Measurements from ENCODE around the gene PDPK1.
"Not testable (repeated sequence)": the region's sequence is repeated elsewhere in the genome, so short reads cannot be mapped to it uniquely, and the experiment has no call there.

Gene PDPK1

DNA sequence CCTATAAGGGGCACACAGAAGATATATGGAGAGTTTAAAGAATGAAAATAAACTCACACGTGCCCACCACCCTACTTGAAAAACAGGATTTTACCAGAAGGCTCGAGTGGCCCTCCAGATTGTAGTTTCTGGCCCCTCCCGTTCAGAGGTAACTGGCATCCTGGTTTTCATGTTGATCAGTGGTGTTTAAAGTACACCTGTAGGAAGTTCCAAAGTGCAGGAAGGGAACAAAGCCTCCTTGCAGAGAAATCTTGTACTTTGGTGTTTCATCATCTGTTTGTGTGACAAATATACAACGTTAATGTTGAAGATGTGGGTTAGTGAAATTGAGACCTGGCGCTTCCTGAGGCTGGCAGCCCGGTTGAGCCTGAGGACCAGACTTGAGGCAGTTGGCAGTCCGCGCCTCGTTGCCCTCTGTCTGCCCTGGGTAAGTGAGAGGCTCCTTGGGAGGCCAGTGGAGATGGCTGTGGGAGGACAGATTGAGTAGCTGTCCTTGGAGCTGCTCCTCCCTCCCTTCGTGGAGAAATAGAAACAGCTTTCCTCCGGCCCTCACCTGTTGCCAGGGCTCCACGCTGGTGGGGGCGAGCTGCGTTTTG lies 12.6 kb downstream of the PDPK1 start:
- DNase-seq: not testable (repeated sequence)

- not testable (repeated sequence) for DNase-seq
Observed at GRCh38 chr16:2551420-2551889, 13.6 kb downstream of the PDPK1 start.

- not testable (repeated sequence) for DNase-seq
Observed at GRCh38 chr16:2554709-2555425, 17.0 kb downstream of the PDPK1 start.

DNA sequence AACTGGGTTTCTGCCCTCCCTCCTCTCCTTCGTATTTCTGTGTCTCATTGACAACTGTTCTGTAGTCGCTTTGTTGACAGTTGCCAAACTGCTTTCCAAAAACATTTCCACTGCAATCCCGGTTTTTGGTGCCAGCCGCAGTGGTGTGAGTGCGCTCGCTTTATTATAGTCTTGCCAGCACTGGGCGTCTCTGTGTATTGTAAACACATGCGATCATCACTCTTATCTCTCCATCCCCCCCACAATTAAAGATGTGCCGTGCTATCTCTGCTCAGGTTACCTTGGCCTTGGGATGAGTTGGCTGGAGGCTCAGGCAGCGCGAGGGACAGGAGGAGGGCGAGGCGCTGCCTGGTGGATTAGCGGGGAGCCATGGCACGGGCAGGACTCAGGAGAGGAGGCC lies 19.3 kb downstream of the PDPK1 start:
- DNase-seq: not testable (repeated sequence)

GRCh38 chr16:2560131-2560797 lies 22.4 kb downstream of the PDPK1 start:
- not testable (repeated sequence) for DNase-seq

DNA sequence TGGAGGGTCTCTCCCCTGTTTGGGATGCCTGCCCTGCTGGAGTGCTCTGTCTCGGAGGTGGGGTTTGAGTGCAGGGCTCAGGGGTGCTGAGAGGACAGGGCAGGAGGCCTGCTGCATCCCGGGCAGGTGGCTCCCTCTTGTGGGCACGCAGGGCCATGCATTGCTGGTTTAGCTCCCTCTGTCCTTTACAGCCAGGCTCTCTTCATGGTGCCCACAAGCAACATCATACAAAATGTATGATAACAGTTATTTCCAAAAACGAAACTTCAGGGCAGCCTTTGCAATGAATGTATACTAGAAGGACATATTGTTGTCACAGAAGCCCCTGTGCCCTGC lies 22.9 kb downstream of the PDPK1 start:
- DNase-seq: not testable (repeated sequence)

DNA sequence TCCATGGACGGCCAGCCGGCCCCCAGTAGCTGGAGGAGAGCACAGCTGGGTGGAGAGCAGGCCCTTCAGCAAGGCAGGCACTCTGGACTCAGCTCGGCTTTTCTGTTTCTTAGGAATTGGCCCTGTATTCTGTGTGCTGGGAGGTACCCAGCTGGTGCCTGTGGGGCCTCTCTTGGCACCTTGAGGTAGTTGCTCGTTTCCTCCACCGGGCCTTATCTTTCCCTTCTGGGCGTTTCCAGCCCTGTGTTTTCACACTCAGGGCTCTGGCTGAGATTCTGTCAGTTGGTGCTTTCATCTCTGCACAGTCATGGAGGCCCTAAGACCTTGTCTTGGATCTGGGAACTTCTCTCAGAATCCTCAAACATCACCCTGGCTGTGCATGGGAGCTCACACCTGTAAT lies 29.7 kb downstream of the PDPK1 start:
- not testable (repeated sequence) for DNase-seq

GRCh38 chr16:2568573-2568972 lies 30.8 kb downstream of the PDPK1 start:
- DNase-seq: not testable (repeated sequence)

GRCh38 chr16:2572704-2573103 lies 34.9 kb downstream of the PDPK1 start:
- not testable (repeated sequence) for DNase-seq

DNA sequence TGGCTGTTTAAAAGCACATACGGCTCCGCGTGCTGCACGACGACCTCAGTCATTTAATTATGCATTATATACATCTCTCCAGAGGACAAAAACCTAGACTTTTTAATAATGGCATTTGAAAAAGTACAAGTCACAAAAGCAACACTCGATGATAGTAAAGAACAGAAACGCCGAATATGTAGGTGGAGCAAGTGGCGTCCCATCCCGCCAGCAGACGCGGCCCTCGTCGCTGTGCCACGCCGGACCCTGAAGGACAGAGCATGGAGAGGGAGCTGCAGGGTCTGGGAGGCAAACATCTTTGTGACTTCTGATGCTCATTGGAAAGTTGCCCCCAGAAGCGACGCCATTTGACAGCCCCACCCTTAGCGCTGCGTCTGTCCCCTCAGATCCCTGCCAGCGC lies 38.0 kb downstream of the PDPK1 start:
- DNase-seq: not testable (repeated sequence)

- DNase-seq: not testable (repeated sequence)
Observed at GRCh38 chr16:2577044-2577443, 39.2 kb downstream of the PDPK1 start.

DNA sequence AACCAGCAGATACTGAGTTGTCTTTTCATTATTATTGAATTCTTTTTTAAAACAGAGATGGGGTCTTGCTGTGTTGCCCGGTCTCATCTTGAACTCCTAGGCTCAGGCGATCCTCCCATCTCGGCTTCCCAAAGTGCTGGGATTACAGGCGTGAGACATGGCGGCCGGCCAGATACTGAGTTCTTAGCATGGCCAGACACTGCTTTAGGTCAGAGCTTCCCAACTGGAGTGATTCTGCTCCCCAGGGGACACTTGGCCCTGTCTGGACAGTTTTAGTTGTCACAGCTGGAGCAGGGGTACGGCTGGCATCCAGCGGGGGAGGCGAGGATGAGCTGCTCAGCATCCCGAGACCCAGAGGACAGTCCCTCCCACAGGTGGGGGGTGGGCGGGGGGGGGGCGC lies 41.1 kb downstream of the PDPK1 start:
- DNase-seq: not testable (repeated sequence)

- not testable (repeated sequence) for DNase-seq
Observed at GRCh38 chr16:2580143-2580542, 42.3 kb downstream of the PDPK1 start.

DNA sequence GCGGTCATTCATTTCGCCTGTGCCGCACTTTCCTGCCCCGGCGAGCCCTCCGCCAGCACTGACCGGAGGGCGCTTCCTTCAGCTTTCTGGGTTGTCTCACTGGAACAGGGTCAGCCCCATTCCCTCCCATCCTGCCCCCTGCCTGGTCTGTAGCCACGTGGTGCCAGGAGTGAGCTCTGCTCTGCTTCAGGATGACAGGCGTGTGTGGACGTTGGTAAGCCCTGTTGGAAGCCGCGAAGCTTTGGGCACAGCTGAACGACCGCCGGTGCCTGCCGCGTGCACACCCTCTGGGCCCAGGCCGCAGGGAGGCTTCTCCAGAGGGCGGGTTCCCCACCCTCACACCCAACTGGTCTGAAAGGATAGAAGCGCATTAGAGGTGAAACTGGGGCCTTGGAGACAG lies 43.0 kb downstream of the PDPK1 start:
- not testable (repeated sequence) for DNase-seq

DNA sequence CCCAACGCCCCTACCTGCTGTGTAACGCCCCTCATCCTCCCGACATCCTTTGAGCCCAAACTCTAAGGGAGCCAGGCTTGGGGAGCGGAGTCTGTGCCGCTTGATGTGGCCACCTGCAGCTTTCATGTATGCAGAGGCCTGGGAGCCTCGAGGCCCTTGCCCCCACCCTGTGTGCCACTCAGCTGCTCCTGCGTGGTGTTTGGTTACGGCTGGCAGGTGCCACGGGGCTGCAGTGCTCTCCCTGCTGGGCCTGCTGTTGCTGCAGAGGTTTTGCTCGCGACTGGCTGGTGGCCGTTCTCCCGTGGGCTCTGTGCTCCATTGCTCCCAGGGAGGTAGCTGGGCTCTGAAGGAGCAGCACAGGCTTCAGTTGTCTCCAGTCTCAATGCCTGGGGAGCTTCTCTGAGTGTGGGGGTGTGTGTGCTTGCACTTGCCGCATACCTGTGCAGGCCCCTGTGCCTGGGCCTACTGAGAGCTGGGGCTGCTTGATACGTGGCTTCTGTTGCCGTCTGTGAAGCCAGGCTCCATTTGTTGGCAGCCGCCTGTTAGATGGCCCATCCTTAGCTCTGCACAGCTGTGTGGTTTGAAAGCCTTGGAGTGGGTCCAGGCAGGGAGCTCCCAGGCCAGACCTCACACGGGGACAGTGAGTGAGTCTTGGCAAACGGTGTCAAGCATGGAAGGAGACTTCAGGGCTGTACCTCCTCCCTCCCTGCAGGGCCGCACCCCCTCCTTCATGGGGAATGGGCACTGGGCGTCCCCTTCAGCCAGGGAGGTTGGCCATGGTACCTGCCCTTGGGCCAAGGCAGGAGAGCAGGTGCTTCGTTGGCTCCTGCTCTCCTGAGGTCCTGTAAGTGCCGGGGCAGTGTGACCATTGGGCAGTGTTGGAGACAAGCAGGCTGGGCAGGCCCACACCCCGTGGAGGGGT lies 47.2 kb downstream of the PDPK1 start:
- DNase-seq: no peak

DNA sequence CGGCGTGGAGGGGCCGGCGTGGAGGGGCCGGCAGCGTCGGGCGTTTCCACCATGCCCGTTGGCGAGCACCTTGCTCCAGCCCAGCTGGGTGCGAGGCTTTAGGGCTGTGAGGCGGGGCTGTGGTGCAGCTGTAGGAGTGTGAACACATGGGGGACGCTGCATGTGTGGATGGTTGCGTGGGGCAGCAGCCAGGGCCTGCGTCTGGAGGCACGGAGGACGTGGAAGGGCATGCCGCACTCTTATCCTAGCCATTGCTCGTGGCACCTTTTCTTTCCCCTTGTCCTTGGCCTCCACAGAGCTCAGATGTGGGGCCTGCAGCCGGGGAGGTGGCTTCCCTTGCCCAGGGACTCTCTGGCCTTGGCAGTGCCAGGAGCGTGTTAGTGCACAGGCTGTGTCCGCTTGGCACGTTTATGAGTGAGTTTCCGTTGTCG lies 47.8 kb downstream of the PDPK1 start:
- no peak for DNase-seq

DNA sequence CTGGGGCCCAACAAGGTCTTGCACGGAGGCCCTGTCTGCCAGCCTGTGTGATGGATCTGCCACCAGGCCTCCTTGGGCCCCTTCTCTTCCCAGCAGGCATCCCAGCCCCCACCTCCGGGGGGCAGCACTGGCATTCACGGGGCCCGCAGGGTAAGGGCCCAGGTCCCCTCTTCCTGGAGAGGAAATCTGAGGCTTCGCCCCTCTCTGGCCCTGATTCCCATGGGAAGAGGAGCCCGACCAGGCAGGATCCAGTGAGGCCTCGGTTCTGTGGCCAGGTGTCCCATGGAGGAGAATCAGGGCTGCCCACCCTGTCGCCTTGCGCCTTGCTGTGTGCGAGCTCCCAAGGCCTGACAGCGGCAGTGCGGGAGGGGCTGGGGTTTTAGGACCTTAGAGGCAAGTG lies 48.4 kb downstream of the PDPK1 start:
- no peak for DNase-seq

- no peak for DNase-seq
Observed at GRCh38 chr16:2586901-2587480, 49.2 kb downstream of the PDPK1 start.

GRCh38 chr16:2587891-2588565 lies 50.2 kb downstream of the PDPK1 start:
- DNase-seq: no peak

GRCh38 chr16:2591476-2592240 lies 53.8 kb downstream of the PDPK1 start:
- DNase-seq: no peak

DNA sequence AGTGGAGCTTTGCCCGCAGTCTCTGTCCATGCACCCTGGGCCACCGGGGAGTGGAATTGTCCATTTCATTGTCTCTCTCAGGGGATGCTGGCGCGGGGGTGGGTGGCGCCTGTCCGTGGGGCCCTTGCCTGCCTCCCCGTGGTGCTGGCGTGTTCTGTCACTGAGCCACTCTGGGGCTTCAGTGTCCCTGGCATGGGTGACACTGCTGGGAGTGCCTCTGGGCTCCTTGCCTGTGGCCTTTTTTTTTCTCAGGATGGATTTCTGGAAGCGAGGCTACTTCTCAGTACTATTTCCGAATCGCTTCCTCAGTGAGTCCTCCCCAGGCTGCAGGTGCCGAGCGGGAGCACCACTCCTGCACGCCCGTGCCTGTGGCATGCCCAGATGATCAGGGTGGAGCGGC lies 55.0 kb downstream of the PDPK1 start:
- no peak for DNase-seq

All from CD4-positive, alpha-beta T cell treated with Interleukin-6 for 4 hours (primary cell).